SK-N-SH (cell line): ENCODE results near the gene SLC7A14. TPM values are rescaled to one million over a fixed set of nuclear protein-coding genes. Genes with fewer than 3 reads are reported as not detected.

Experiments used
- CTCF ChIA-PET: fragments of 300-600, 350-600 bp; formaldehyde crosslinking; extraction: SDS; loops from one replicate; lab custom pipeline; 2021; lab: Yijun Ruan, JAX
- POLR2A ChIA-PET: fragments of 350-600 bp; sonication (Branson Sonifier 250); formaldehyde crosslinking; extraction: SDS; loops from one replicate; lab custom pipeline; 2020; ENCODE audit warnings: antibody characterized with exemption, inconsistent platforms; lab: Yijun Ruan, JAX
- DNase-seq: peaks from one replicate; pipeline ENCODE4 v3.0.0; 2012
- H2AFZ ChIP-seq: fragments of 200-600 bp; sonication (generic); 2 replicates; pipeline ENCODE4 v1.8.1; 2016; ENCODE audit warnings: antibody characterized with exemption, mild to moderate bottlenecking, low read depth
- H3F3A ChIP-seq: fragments of 200-600 bp; sonication (generic); replicated peaks from 2 replicates; pipeline ENCODE3; 2016; ENCODE audit warnings: antibody characterized with exemption, mild to moderate bottlenecking; ENCODE audit not compliant: insufficient read depth
- H3K27ac ChIP-seq, 2 experiments: fragments of 200-500 bp in 1 of 2; fragments of 200-600 bp in 1 of 2; sonication (Bioruptor generic) in 1 of 2; sonication (generic), shearing (Covaris generic) in 1 of 2; 2 replicates each; pipeline versions ENCODE4 v1.5.1 to v1.6.1; 2014 to 2016; ENCODE audit warnings: low read depth in 2 of 2, inconsistent platforms in 1 of 2, low read length in 1 of 2, mild to moderate bottlenecking in 1 of 2, mixed read lengths in 1 of 2
- H3K27me3 ChIP-seq: fragments of 200-600 bp; sonication (generic), shearing (Covaris generic); 2 replicates; pipeline ENCODE4 v1.6.1; 2016; ENCODE audit warnings: mixed run types; ENCODE audit not compliant: insufficient read depth
- H3K36me3 ChIP-seq, 2 experiments: fragments of 200-500 bp in 1 of 2; fragments of 200-600 bp in 1 of 2; sonication (Bioruptor generic) in 1 of 2; sonication (generic) in 1 of 2; replicated peaks in 1 of 2; 2 replicates each; pipeline versions ENCODE3 to v1.5.1; 2014 to 2016; ENCODE audit warnings: low read length in 1 of 2, mild to moderate bottlenecking in 1 of 2; ENCODE audit not compliant: insufficient read depth in 2 of 2, control insufficient read depth in 1 of 2
- H3K4me1 ChIP-seq, 2 experiments: fragments of 200-500 bp in 1 of 2; fragments of 200-600 bp in 1 of 2; sonication (Bioruptor generic) in 1 of 2; sonication (generic), shearing (Covaris generic) in 1 of 2; 2 replicates each; pipeline versions ENCODE4 v1.5.1 to v1.6.1; 2014 to 2016; ENCODE audit warnings: low read depth in 1 of 2, low read length in 1 of 2, mixed run types in 1 of 2; ENCODE audit not compliant: insufficient read depth in 2 of 2, control insufficient read depth in 1 of 2
- H3K4me2 ChIP-seq: fragments of 200-600 bp; sonication (generic), shearing (Covaris generic); 2 replicates; pipeline ENCODE4 v1.6.1; 2017; ENCODE audit warnings: mixed run types
- H3K4me3 ChIP-seq, 2 experiments: fragments of 200-500 bp in 1 of 2; fragments of 200-600 bp in 1 of 2; sonication (Bioruptor generic) in 1 of 2; sonication (generic), shearing (Covaris generic) in 1 of 2; 2 replicates each; pipeline versions ENCODE4 v1.5.1 to v1.8.1; 2014 to 2016; ENCODE audit warnings: low read depth in 2 of 2, inconsistent platforms in 1 of 2, low read length in 1 of 2, mild to moderate bottlenecking in 1 of 2, mixed read lengths in 1 of 2, moderate library complexity in 1 of 2
- H3K79me2 ChIP-seq: fragments of 200-600 bp; sonication (generic); 2 replicates; pipeline ENCODE4 v1.8.1; 2017; ENCODE audit warnings: mild to moderate bottlenecking; ENCODE audit not compliant: insufficient read depth
- H3K9ac ChIP-seq: fragments of 200-600 bp; sonication (generic); 2 replicates; pipeline ENCODE4 v1.6.1; 2017; ENCODE audit warnings: mixed run types
- H3K9me2 ChIP-seq: fragments of 200-600 bp; sonication (generic); 2 replicates; pipeline ENCODE4 v1.6.1; 2017; ENCODE audit warnings: mixed run types
- H3K9me3 ChIP-seq: fragments of 200-600 bp; sonication (generic); 2 replicates; pipeline ENCODE4 v1.6.1; 2017; ENCODE audit warnings: mixed run types, mild to moderate bottlenecking, moderate library complexity
- H4K20me1 ChIP-seq: fragments of 200-600 bp; sonication (generic); 2 replicates; pipeline ENCODE4 v1.6.1; 2017; ENCODE audit warnings: mild to moderate bottlenecking, mixed run types; ENCODE audit not compliant: insufficient read depth
- CHD2 ChIP-seq: fragments of 150-350 bp; IDR thresholded peaks from 2 replicates; pipeline ENCODE4 v1.6.1; 2018; ENCODE audit warnings: low read length; ENCODE audit not compliant: partially characterized antibody
- CTCF ChIP-seq: fragments of 200-600 bp; sonication (generic); IDR thresholded peaks from 2 replicates; pipeline ENCODE4 v1.6.1; 2017; ENCODE audit warnings: antibody characterized with exemption, mild to moderate bottlenecking, moderate library complexity
- EZH2phosphoT487 ChIP-seq: fragments of 200-600 bp; sonication (generic); IDR thresholded peaks from 2 replicates; pipeline ENCODE4 v1.6.1; 2017; ENCODE audit warnings: low read depth, mixed run types, mild to moderate bottlenecking, antibody characterized with exemption, moderate library complexity, borderline replicate concordance
- IRF3 ChIP-seq: fragments of 150-350 bp; IDR thresholded peaks from 2 replicates; pipeline ENCODE4 v1.6.1; 2016; ENCODE audit warnings: mild to moderate bottlenecking, low read depth, low read length
- MAX ChIP-seq: IDR thresholded peaks from 2 replicates; pipeline ENCODE4 v1.4.0; 2012; ENCODE audit warnings: low read depth
- MEF2A ChIP-seq: IDR thresholded peaks from 2 replicates; pipeline ENCODE4 v1.4.0; 2012; ENCODE audit warnings: low read depth, borderline replicate concordance
- MXI1 ChIP-seq: IDR thresholded peaks from 2 replicates; pipeline ENCODE4 v1.6.1; 2012; ENCODE audit warnings: mild to moderate bottlenecking, low read depth, low read length, improper control_type of control experiment
- NRF1 ChIP-seq: IDR thresholded peaks from 2 replicates; pipeline ENCODE4 v1.6.1; 2012; ENCODE audit warnings: low read depth, mild to moderate bottlenecking, low read length
- PBX3 ChIP-seq: IDR thresholded peaks from 2 replicates; pipeline ENCODE4; 2012
- POLR2AphosphoS5 ChIP-seq: IDR thresholded peaks from 2 replicates; pipeline ENCODE4 v1.6.1; 2012; ENCODE audit warnings: low read depth, low read length
- REST ChIP-seq: IDR thresholded peaks from 2 replicates; pipeline ENCODE4 v1.6.1; 2012; ENCODE audit warnings: mild to moderate bottlenecking, low read depth, low read length, moderate library complexity
- RFX5 ChIP-seq: IDR thresholded peaks from 2 replicates; pipeline ENCODE4 v1.6.1; 2012; ENCODE audit warnings: mild to moderate bottlenecking, improper control_type of control experiment, low read length
- ZBTB33 ChIP-seq: IDR thresholded peaks from 2 replicates; pipeline ENCODE4 v1.4.0; 2012; ENCODE audit warnings: low read depth, borderline replicate concordance
- WGBS: methylation state at CpG from one replicate; pipeline ENCODE4 v1.1.6; 2017; ENCODE audit warnings: low lambda C conversion rate; 5-methylcytosine and 5-hydroxymethylcytosine counted together
- polyA plus RNA-seq, 3 experiments: library from polyadenylated mRNA; depleted of rRNA; stranded (reverse); fragments of >200 nt; gene quantifications; 2 replicates each; pipeline ENCODE4 v1.2.3, GENCODE V29; 2012

The SLC7A14 gene
- polyA plus RNA-seq, 1 of the 3 experiments (the other 2 are of a cell fraction) = 2.5 TPM

- H2AFZ ChIP-seq = no peak overlapping the region
- H3K27me3 ChIP-seq = no peaks in the 10 kb centered on the region
- peak overlapping the region in 1 of 2 experiments; percentile 48; a peak in 2 of 4 replicates for H3K27ac ChIP-seq
- CTCF ChIA-PET = interaction anchor here (1.1 to 2.7 kb wide), 6 partner anchors 8 to 386 kb away, joined by 3 to 11 read pairs (median 6); partner anchors contain the start of gene CLDN11
- DNase-seq = peak; percentile 44
- no peak overlapping the region for H3K4me3 ChIP-seq
- no peaks in the 10 kb centered on the region for H3K79me2 ChIP-seq
- WGBS = 81% methylated on average over 11 of the region's 11 CpGs
- no peaks in the 10 kb centered on the region for H3K36me3 ChIP-seq
- POLR2A ChIA-PET = no interaction called here
- H3K9me3 ChIP-seq = no peaks in the 10 kb centered on the region
- H3F3A ChIP-seq = peaks cover 6% of the 10 kb centered on the region
- peaks cover 0 to 12% of the 10 kb centered on the region in 2 experiments; a peak in 3 of 4 replicates for H3K4me1 ChIP-seq
- H3K9me2 ChIP-seq = no peaks in the 10 kb centered on the region
- no peak overlapping the region for H3K4me2 ChIP-seq
- H3K9ac ChIP-seq = no peak overlapping the region
- no peaks in the 10 kb centered on the region for H4K20me1 ChIP-seq
- TF ChIP-seq MAX (no peak), ZBTB33 (no peak), RFX5 (no peak), CHD2 (no peak), POLR2AphosphoS5 (no peak), PBX3 (no peak), CTCF (no peak), REST (no peak), NRF1 (no peak), MEF2A (no peak), IRF3 (no peak), EZH2phosphoT487 (no peak), MXI1 (no peak)
These were observed 160.2 kb downstream of the SLC7A14 start for GRCh38 chr3:170425491-170426239.
